ENCODE results near the gene ITGA11. TPM values are rescaled to one million over a fixed set of nuclear protein-coding genes. Genes with fewer than 3 reads are reported as not detected.

The ITGA11 gene
- total RNA-seq, 1 donor from 2014 or later = 31.4 TPM

GRCh38 chr15:68379759-68380290 is 52.1 kb downstream of the ITGA11 start:
- no peaks in the 10 kb centered on the region for H3K36me3 ChIP-seq
- no peak overlapping the region for H3K27ac ChIP-seq (replicated peaks)
- intact Hi-C loops (cut with micrococcal nuclease) = loop anchor here (5.0 kb wide), 1 partner anchor 73 kb away; no protein-coding TSS in a partner anchor
- DNase-seq = no peak
- no peaks in the 10 kb centered on the region for H3K9me3 ChIP-seq (replicated peaks)
- H3K4me3 ChIP-seq = no peak overlapping the region
- TF ChIP-seq, protein P1, sequence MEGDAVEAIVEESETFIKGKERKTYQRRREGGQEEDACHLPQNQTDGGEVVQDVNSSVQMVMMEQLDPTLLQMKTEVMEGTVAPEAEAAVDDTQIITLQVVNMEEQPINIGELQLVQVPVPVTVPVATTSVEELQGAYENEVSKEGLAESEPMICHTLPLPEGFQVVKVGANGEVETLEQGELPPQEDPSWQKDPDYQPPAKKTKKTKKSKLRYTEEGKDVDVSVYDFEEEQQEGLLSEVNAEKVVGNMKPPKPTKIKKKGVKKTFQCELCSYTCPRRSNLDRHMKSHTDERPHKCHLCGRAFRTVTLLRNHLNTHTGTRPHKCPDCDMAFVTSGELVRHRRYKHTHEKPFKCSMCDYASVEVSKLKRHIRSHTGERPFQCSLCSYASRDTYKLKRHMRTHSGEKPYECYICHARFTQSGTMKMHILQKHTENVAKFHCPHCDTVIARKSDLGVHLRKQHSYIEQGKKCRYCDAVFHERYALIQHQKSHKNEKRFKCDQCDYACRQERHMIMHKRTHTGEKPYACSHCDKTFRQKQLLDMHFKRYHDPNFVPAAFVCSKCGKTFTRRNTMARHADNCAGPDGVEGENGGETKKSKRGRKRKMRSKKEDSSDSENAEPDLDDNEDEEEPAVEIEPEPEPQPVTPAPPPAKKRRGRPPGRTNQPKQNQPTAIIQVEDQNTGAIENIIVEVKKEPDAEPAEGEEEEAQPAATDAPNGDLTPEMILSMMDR (IDR thresholded peaks at IDR 0.05; ENCODE audit: borderline replicate concordance) = no peak
- H3K27me3 ChIP-seq (ENCODE audit: low read depth) = no peaks in the 10 kb centered on the region
- peaks cover 4% of the 10 kb centered on the region for H3K4me1 ChIP-seq

DNA sequence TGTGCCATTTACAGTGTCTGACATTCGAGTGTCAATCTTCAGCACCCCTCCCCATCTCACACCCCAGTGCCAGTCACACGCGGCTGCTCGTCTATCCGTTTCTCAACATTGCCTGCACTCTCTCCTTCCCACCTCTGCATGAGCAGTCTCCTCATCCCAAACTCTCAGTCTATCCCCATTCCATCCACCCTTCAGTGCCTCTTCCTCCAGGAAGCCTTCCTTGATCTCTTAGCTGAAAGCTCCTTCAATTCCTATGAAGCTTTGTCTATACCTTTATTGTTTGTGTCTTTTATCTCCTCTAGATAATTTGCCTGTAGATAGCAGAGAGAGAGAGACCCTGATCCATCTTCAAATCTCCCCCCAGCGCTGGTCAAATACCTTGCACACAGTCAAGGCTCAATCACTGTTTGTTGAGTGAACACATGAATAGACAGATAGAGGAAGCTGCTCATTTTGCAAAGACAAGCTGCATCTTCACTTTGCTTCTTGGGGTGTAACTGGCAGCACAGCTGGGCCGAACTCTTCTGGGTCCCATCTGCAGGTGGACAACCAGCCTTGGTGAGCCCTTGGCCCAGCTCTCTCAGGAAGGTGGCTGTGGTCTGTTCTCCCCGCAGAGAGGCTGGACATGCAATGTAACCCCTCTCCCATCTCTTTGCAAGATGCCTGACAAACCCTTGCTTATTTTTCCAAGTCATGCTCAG is 52.8 kb downstream of the ITGA11 start:
- intact Hi-C loops (cut with micrococcal nuclease) = no loop called here
- DNase-seq = no peak
- Histone ChIP-seq H3K4me1 (peaks cover 1% of the 10 kb centered on the region), H3K27me3 (ENCODE audit: low read depth) (no peaks in the 10 kb centered on the region), H3K27ac (replicated peaks) (no peak overlapping the region), H3K4me3 (no peak overlapping the region), H3K36me3 (no peaks in the 10 kb centered on the region), H3K9me3 (replicated peaks) (no peaks in the 10 kb centered on the region)
- TF ChIP-seq, protein P1 (IDR thresholded peaks at IDR 0.05; ENCODE audit: borderline replicate concordance) = no peak

GRCh38 chr15:68378595-68378994 is 53.4 kb downstream of the ITGA11 start:
- no peak for DNase-seq
- Histone ChIP-seq H3K9me3 (replicated peaks) (no peaks in the 10 kb centered on the region), H3K36me3 (no peaks in the 10 kb centered on the region), H3K27ac (replicated peaks) (no peak overlapping the region), H3K27me3 (ENCODE audit: low read depth) (no peaks in the 10 kb centered on the region), H3K4me1 (no peaks in the 10 kb centered on the region), H3K4me3 (no peak overlapping the region)
- intact Hi-C loops (cut with micrococcal nuclease) = no loop called here
- TF ChIP-seq, protein P1 (IDR thresholded peaks at IDR 0.05; ENCODE audit: borderline replicate concordance) = no peak

- no peaks in the 10 kb centered on the region for H3K9me3 ChIP-seq (replicated peaks)
- H3K36me3 ChIP-seq = no peaks in the 10 kb centered on the region
- no peak overlapping the region for H3K4me3 ChIP-seq
- DNase-seq = no peak
- intact Hi-C loops (cut with micrococcal nuclease) = no loop called here
- H3K27ac ChIP-seq (replicated peaks) = no peak overlapping the region
- TF ChIP-seq, protein P1 (IDR thresholded peaks at IDR 0.05; ENCODE audit: borderline replicate concordance) = no peak
- H3K27me3 ChIP-seq (ENCODE audit: low read depth) = no peaks in the 10 kb centered on the region
- H3K4me1 ChIP-seq = no peaks in the 10 kb centered on the region
These were observed 54.2 kb downstream of the ITGA11 start for GRCh38 chr15:68377766-68378165.

DNA sequence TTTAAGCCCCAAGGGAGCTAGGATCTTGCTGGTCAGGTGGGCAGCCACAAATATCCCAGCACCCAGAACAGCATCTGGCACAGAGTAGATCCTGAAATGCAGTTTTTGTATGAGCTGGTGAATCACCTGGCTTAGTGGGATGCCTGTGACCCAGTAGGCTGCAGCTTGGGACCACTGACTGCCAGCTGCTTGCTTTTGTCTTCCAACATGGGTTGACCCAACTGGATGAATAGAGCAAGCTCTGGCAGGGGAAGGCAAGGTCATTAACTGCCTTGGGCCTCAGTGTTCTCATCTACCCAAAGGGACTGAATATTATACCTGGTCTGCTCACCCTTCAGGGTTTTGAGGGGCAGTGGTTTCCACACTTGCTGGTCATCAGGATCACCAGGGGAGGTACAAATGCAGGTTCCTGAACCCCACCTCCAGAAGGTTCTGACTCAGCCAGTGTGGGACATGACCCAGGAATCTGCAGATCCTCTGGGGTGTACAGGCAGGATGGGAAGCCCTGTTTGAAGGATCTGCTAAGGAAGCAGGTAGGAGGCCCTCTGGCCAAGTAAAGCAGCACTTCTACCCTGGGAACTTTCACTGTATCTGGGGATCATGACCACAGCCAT is 55.4 kb downstream of the ITGA11 start:
- H3K36me3 ChIP-seq = no peaks in the 10 kb centered on the region
- DNase-seq = no peak
- no peaks in the 10 kb centered on the region for H3K27me3 ChIP-seq (ENCODE audit: low read depth)
- TF ChIP-seq, protein P1 (IDR thresholded peaks at IDR 0.05; ENCODE audit: borderline replicate concordance) = no peak
- H3K9me3 ChIP-seq (replicated peaks) = no peaks in the 10 kb centered on the region
- no peak overlapping the region for H3K27ac ChIP-seq (replicated peaks)
- no peak overlapping the region for H3K4me3 ChIP-seq
- H3K4me1 ChIP-seq = peaks cover 4% of the 10 kb centered on the region
- intact Hi-C loops (cut with micrococcal nuclease) = no loop called here

Data from left ventricle myocardium inferior (tissue), 1 donor.